HepG2 (cell line): ENCODE results near the gene GSTM4. TPM values are rescaled to one million over a fixed set of nuclear protein-coding genes. Genes with fewer than 3 reads are reported as not detected.
A peak's percentile ranks its signal among the peaks of the same experiment; 100 is the strongest.

Source experiments
- ELF3 ChIP-seq: IDR thresholded peaks from 2 replicates; pipeline ENCODE4 v1.6.1; 2016; ENCODE audit warnings: missing genetic modification reagents, missing compliant biosample characterization
- GZF1 ChIP-seq: sonication (generic); formaldehyde crosslinking; IDR thresholded peaks from 2 replicates; pipeline ENCODE4 v1.5.1; 2020; ENCODE audit warnings: mild to moderate bottlenecking, missing genetic modification reagents
- HMG20A ChIP-seq: IDR thresholded peaks from 2 replicates; pipeline ENCODE4 v1.6.1; 2016; ENCODE audit warnings: borderline replicate concordance
- HOXA9 ChIP-seq: sonication (generic); formaldehyde crosslinking; IDR thresholded peaks from 2 replicates; pipeline ENCODE4 v1.8.1; 2022; ENCODE audit warnings: missing genetic modification reagents, mild to moderate bottlenecking, moderate library complexity, borderline replicate concordance
- MYC ChIP-seq: sonication (generic); formaldehyde crosslinking; IDR thresholded peaks from 2 replicates; pipeline ENCODE4 v1.9.0; 2021; ENCODE audit warnings: missing genetic modification reagents, borderline replicate concordance
- MYNN ChIP-seq: sonication (generic); formaldehyde crosslinking; IDR thresholded peaks from 2 replicates; pipeline ENCODE4 v1.4.0; 2020; ENCODE audit warnings: mild to moderate bottlenecking, low read depth, missing genetic modification reagents
- STAG1 ChIP-seq: sonication (generic); formaldehyde crosslinking; IDR thresholded peaks from 2 replicates; pipeline ENCODE4 v1.4.0; 2020; ENCODE audit warnings: missing genetic modification reagents
- TEAD3 ChIP-seq: optimal IDR thresholded peaks from 2 replicates; pipeline ENCODE3; 2016; ENCODE audit warnings: borderline replicate concordance
- YEATS2 ChIP-seq: sonication (generic); formaldehyde crosslinking; IDR thresholded peaks from 2 replicates; pipeline ENCODE4 v1.4.0; 2020; ENCODE audit warnings: missing genetic modification reagents, borderline replicate concordance
- ZNF264 ChIP-seq: sonication (generic); formaldehyde crosslinking; IDR thresholded peaks from 2 replicates; pipeline ENCODE4 v1.4.0; 2020; ENCODE audit warnings: missing genetic modification reagents
- ZNF292 ChIP-seq: sonication (generic); formaldehyde crosslinking; IDR thresholded peaks from 2 replicates; pipeline ENCODE4 v1.8.1; 2022; ENCODE audit warnings: mild to moderate bottlenecking, low read depth, missing genetic modification reagents, borderline replicate concordance
- polyA plus RNA-seq, 8 experiments: library from polyadenylated mRNA; depleted of rRNA in 3 of 8; stranded (reverse) in 7 of 8; unstranded in 1 of 8; fragments of >200 nt; fragmentation: Illumina TruSeq in 4 of 8; extraction: Trizol in 4 of 8; gene quantifications; 2 replicates each; pipeline versions ENCODE4 v1.2.1 to v1.2.3, GENCODE V29; 2011 to 2016; ENCODE audit warnings: low read depth in 4 of 8, missing spikeins in 1 of 8, mixed read lengths in 1 of 8; ENCODE audit not compliant: insufficient read depth in 1 of 8
- total RNA-seq, 5 experiments: library from RNA; depleted of rRNA; stranded (reverse); fragments of >200 nt; fragmentation: Illumina TruSeq; extraction: Trizol; gene quantifications; 2 replicates each; pipeline ENCODE4 v1.2.3, GENCODE V29; 2016; ENCODE audit warnings: low read depth in 1 of 5
- TF ChIP-seq, protein P1 (sequence below): sonication (generic); formaldehyde crosslinking; IDR thresholded peaks from 2 replicates; pipeline ENCODE4 v1.5.0; 2020; ENCODE audit warnings: mild to moderate bottlenecking, missing genetic modification reagents, borderline replicate concordance
- TF ChIP-seq, protein P2 (sequence below): IDR thresholded peaks from 2 replicates; pipeline ENCODE4 v1.6.1; 2016; ENCODE audit warnings: missing compliant biosample characterization, missing genetic modification reagents, borderline replicate concordance
- TF ChIP-seq, protein P3 (sequence below): sonication (generic); formaldehyde crosslinking; IDR thresholded peaks from 2 replicates; pipeline ENCODE4 v1.4.0; 2020; ENCODE audit warnings: missing genetic modification reagents, borderline replicate concordance
- TF ChIP-seq, protein P4 (sequence below): sonication (generic); formaldehyde crosslinking; IDR thresholded peaks from 2 replicates; pipeline ENCODE4 v1.5.0; 2020; ENCODE audit warnings: missing genetic modification reagents

The GSTM4 gene
- total and polyA plus RNA-seq, 2 of the 13 experiments (the other 11 are each of a cell fraction or from before 2014, with no cell fraction given): 25.3 to 40.8 TPM

DNA sequence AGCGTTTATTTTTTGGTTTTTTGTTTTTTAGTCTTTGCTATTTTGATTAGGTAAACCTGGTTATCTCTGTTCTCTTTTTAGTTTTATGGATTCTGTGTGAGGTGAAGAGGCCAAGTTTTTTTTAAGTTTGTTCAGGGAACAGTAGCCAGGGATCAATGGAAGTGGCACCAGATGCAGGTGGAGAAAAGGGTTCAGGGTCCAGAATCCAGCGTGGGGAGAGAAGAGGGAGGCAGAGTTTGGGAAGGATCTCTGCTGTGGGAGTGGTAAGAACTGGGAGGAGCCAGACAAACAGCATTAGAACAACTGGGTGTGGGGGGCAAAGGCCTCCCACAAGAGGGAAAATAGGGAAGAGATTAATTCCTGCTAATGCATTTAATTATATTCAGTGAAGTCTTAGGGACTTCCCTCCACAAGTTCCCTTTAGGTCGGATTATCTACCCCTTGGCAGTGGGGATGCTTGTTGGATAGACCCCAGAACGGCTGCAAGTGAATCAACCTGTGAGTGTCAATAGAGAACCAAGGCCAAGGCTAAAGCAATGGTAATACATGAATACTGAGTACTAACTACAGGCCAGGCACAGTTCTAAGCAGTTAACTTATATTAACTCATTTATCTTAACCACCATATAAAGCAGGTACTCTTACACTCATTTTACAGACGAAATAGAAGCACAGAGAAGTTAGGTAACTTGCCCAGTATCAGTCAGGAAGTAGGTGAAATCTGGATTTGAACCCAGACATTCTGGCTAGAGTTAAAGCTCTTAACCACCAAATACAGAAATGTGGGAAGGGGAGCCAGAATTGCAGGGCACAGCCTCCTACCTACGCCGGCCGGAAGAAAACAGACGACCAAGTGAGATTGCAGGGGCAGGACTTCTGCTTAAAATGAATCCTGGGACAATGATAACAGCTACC, 37.0 kb upstream of the GSTM4 start (continued):
- TF ChIP-seq, protein P1, sequence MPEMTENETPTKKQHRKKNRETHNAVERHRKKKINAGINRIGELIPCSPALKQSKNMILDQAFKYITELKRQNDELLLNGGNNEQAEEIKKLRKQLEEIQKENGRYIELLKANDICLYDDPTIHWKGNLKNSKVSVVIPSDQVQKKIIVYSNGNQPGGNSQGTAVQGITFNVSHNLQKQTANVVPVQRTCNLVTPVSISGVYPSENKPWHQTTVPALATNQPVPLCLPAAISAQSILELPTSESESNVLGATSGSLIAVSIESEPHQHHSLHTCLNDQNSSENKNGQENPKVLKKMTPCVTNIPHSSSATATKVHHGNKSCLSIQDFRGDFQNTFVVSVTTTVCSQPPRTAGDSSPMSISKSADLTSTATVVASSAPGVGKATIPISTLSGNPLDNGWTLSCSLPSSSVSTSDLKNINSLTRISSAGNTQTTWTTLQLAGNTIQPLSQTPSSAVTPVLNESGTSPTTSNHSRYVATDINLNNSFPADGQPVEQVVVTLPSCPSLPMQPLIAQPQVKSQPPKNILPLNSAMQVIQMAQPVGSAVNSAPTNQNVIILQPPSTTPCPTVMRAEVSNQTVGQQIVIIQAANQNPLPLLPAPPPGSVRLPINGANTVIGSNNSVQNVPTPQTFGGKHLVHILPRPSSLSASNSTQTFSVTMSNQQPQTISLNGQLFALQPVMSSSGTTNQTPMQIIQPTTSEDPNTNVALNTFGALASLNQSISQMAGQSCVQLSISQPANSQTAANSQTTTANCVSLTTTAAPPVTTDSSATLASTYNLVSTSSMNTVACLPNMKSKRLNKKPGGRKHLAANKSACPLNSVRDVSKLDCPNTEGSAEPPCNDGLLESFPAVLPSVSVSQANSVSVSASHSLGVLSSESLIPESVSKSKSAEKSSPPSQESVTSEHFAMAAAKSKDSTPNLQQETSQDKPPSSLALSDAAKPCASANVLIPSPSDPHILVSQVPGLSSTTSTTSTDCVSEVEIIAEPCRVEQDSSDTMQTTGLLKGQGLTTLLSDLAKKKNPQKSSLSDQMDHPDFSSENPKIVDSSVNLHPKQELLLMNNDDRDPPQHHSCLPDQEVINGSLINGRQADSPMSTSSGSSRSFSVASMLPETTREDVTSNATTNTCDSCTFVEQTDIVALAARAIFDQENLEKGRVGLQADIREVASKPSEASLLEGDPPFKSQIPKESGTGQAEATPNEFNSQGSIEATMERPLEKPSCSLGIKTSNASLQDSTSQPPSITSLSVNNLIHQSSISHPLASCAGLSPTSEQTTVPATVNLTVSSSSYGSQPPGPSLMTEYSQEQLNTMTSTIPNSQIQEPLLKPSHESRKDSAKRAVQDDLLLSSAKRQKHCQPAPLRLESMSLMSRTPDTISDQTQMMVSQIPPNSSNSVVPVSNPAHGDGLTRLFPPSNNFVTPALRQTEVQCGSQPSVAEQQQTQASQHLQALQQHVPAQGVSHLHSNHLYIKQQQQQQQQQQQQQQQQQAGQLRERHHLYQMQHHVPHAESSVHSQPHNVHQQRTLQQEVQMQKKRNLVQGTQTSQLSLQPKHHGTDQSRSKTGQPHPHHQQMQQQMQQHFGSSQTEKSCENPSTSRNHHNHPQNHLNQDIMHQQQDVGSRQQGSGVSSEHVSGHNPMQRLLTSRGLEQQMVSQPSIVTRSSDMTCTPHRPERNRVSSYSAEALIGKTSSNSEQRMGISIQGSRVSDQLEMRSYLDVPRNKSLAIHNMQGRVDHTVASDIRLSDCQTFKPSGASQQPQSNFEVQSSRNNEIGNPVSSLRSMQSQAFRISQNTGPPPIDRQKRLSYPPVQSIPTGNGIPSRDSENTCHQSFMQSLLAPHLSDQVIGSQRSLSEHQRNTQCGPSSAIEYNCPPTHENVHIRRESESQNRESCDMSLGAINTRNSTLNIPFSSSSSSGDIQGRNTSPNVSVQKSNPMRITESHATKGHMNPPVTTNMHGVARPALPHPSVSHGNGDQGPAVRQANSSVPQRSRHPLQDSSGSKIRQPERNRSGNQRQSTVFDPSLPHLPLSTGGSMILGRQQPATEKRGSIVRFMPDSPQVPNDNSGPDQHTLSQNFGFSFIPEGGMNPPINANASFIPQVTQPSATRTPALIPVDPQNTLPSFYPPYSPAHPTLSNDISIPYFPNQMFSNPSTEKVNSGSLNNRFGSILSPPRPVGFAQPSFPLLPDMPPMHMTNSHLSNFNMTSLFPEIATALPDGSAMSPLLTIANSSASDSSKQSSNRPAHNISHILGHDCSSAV (CRISPR knock-in tag): no peak
- TF ChIP-seq, protein P2, sequence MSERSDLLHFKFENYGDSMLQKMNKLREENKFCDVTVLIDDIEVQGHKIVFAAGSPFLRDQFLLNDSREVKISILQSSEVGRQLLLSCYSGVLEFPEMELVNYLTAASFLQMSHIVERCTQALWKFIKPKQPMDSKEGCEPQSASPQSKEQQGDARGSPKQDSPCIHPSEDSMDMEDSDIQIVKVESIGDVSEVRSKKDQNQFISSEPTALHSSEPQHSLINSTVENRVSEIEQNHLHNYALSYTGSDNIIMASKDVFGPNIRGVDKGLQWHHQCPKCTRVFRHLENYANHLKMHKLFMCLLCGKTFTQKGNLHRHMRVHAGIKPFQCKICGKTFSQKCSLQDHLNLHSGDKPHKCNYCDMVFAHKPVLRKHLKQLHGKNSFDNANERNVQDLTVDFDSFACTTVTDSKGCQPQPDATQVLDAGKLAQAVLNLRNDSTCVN: no peak
- TF ChIP-seq HOXA9 (no peak), HMG20A (peak; percentile 40; the same call in 1 of the 2 replicates), GZF1 (CRISPR knock-in tag) (no peak), ZNF292 (CRISPR knock-in tag) (0 out of 2 replicates have a peak, but pooled peaks have one; percentile 12), TEAD3 (peak; percentile 33), MYNN (CRISPR knock-in tag) (no peak), MYC (CRISPR knock-in tag) (no peak; the same call in 1 of the 2 replicates), STAG1 (CRISPR knock-in tag) (no peak), YEATS2 (CRISPR knock-in tag) (no peak), ZNF264 (CRISPR knock-in tag) (no peak), ELF3 (0 out of 2 replicates have a peak, but pooled peaks have one; percentile 39)
- TF ChIP-seq, protein P3, sequence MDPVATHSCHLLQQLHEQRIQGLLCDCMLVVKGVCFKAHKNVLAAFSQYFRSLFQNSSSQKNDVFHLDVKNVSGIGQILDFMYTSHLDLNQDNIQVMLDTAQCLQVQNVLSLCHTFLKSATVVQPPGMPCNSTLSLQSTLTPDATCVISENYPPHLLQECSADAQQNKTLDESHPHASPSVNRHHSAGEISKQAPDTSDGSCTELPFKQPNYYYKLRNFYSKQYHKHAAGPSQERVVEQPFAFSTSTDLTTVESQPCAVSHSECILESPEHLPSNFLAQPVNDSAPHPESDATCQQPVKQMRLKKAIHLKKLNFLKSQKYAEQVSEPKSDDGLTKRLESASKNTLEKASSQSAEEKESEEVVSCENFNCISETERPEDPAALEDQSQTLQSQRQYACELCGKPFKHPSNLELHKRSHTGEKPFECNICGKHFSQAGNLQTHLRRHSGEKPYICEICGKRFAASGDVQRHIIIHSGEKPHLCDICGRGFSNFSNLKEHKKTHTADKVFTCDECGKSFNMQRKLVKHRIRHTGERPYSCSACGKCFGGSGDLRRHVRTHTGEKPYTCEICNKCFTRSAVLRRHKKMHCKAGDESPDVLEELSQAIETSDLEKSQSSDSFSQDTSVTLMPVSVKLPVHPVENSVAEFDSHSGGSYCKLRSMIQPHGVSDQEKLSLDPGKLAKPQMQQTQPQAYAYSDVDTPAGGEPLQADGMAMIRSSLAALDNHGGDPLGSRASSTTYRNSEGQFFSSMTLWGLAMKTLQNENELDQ (CRISPR knock-in tag): no peak
- TF ChIP-seq, protein P4, sequence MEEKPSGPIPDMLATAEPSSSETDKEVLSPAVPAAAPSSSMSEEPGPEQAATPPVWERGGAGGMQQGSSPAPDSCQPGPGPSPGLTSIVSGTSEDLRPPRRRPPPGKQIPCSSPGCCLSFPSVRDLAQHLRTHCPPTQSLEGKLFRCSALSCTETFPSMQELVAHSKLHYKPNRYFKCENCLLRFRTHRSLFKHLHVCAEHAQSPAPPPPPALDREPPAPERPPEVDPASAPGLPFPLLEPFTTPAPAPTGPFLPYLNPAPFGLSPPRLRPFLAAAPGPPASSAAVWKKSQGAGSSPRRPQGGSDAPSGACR (CRISPR knock-in tag): 0 out of 2 replicates have a peak, but pooled peaks have one; percentile 62
